Measurements from ENCODE around the gene KATNAL2. TPM values are rescaled to one million over a fixed set of nuclear protein-coding genes. Genes with fewer than 3 reads are reported as not detected.

The KATNAL2 gene
- total RNA-seq, 2 donors from 2014 or later: 1.3 to 2.2 TPM

- intact Hi-C loops (cut with DNase I): no loop called here
- DNase-seq: no peak
- H3K9me3 ChIP-seq: no peaks in the 10 kb centered on the region
- no peaks in the 10 kb centered on the region for H3K27me3 ChIP-seq
- H3K36me3 ChIP-seq: no peaks in the 10 kb centered on the region
- H3K4me3 ChIP-seq: no peak overlapping the region
- no peak overlapping the region for H3K9ac ChIP-seq (ENCODE audit: low read depth in 2 of 2, low read length in 2 of 2)
- H3K27ac ChIP-seq: no peak overlapping the region
- TF ChIP-seq CTCF (IDR thresholded peaks at IDR 0.05): no peak
- no peaks in the 10 kb centered on the region for H3K4me1 ChIP-seq
Observed at GRCh38 chr18:46886893-46887292, 30.5 kb upstream of the KATNAL2 start.

GRCh38 chr18:46888965-46889364, 28.4 kb upstream of the KATNAL2 start:
- no peaks in the 10 kb centered on the region for H3K27me3 ChIP-seq
- no peak overlapping the region for H3K9ac ChIP-seq (ENCODE audit: low read depth in 2 of 2, low read length in 2 of 2)
- no peak for DNase-seq
- H3K4me1 ChIP-seq: no peaks in the 10 kb centered on the region
- no peak overlapping the region for H3K4me3 ChIP-seq
- H3K36me3 ChIP-seq: no peaks in the 10 kb centered on the region
- intact Hi-C loops (cut with DNase I): no loop called here
- TF ChIP-seq CTCF (IDR thresholded peaks at IDR 0.05): no peak
- no peaks in the 10 kb centered on the region for H3K9me3 ChIP-seq
- no peak overlapping the region for H3K27ac ChIP-seq

- intact Hi-C loops (cut with DNase I): no loop called here
- no peak for DNase-seq
- Histone ChIP-seq H3K4me1 (no peaks in the 10 kb centered on the region), H3K27me3 (no peaks in the 10 kb centered on the region), H3K27ac (no peak overlapping the region), H3K9ac (ENCODE audit: low read depth in 2 of 2, low read length in 2 of 2) (no peak overlapping the region), H3K9me3 (no peaks in the 10 kb centered on the region), H3K4me3 (no peak overlapping the region), H3K36me3 (no peaks in the 10 kb centered on the region)
- TF ChIP-seq CTCF (IDR thresholded peaks at IDR 0.05): no peak
Observed at GRCh38 chr18:46891742-46892214, 25.6 kb upstream of the KATNAL2 start.

- no peak for DNase-seq
- H3K27ac ChIP-seq: no peak overlapping the region
- H3K4me1 ChIP-seq: no peaks in the 10 kb centered on the region
- no peak overlapping the region for H3K4me3 ChIP-seq
- intact Hi-C loops (cut with DNase I): no loop called here
- no peak for TF ChIP-seq CTCF (IDR thresholded peaks at IDR 0.05)
- no peak overlapping the region for H3K9ac ChIP-seq (ENCODE audit: low read depth in 2 of 2, low read length in 2 of 2)
- no peaks in the 10 kb centered on the region for H3K36me3 ChIP-seq
- H3K9me3 ChIP-seq: no peaks in the 10 kb centered on the region
- H3K27me3 ChIP-seq: no peaks in the 10 kb centered on the region
Observed at GRCh38 chr18:46892842-46893241, 24.6 kb upstream of the KATNAL2 start.

- no peak for TF ChIP-seq CTCF (IDR thresholded peaks at IDR 0.05)
- H3K9ac ChIP-seq (ENCODE audit: low read depth in 2 of 2, low read length in 2 of 2): no peak overlapping the region
Observed at GRCh38 chr18:46893360-46893759, 24.0 kb upstream of the KATNAL2 start.

GRCh38 chr18:46894124-46894523, 23.3 kb upstream of the KATNAL2 start:
- no peak overlapping the region for H3K27ac ChIP-seq
- intact Hi-C loops (cut with DNase I): no loop called here

More at GRCh38 chr18:46893360-46893759, 24.0 kb upstream of the KATNAL2 start:
- Histone ChIP-seq H3K9me3 (no peaks in the 10 kb centered on the region), H3K27me3 (no peaks in the 10 kb centered on the region), H3K4me1 (no peaks in the 10 kb centered on the region), H3K36me3 (no peaks in the 10 kb centered on the region), H3K27ac (no peak overlapping the region), H3K4me3 (no peak overlapping the region)
- DNase-seq: no peak
- intact Hi-C loops (cut with DNase I): no loop called here

More at GRCh38 chr18:46894124-46894523, 23.3 kb upstream of the KATNAL2 start:
- no peaks in the 10 kb centered on the region for H3K36me3 ChIP-seq
- no peaks in the 10 kb centered on the region for H3K9me3 ChIP-seq
- no peak for TF ChIP-seq CTCF (IDR thresholded peaks at IDR 0.05)
- no peaks in the 10 kb centered on the region for H3K27me3 ChIP-seq
- no peak overlapping the region for H3K4me3 ChIP-seq
- H3K9ac ChIP-seq (ENCODE audit: low read depth in 2 of 2, low read length in 2 of 2): no peak overlapping the region
- no peaks in the 10 kb centered on the region for H3K4me1 ChIP-seq
- DNase-seq: no peak

All from colonic mucosa (tissue), 4 donors.